SIG-M5 treated with dmso at 0.1 percent for 504 hours (cell line): ENCODE measurements around the gene GJB5.
"Not testable (repeated sequence)": the region's sequence is repeated elsewhere in the genome, so short reads cannot be mapped to it uniquely, and the experiment has no call there.

Source experiments
- DNase-seq: peaks from one replicate; lab custom pipeline; 2025; ENCODE audit not compliant: unreplicated experiment; lab: John Stamatoyannopoulos, UW

GJB5 gene

GRCh38 chr1:34754964-34755637 is at the start of gene GJB5:
Gene GJB5 (plus strand): TSS chr1:34755047. CDS start chr1:34757331, 2,284 bp downstream.
- no peak for DNase-seq

GRCh38 chr1:34705077-34705476 is 49.8 kb upstream of the GJB5 start:
- DNase-seq = no peak

- no peak for DNase-seq
These were observed 46.7 kb upstream of the GJB5 start for GRCh38 chr1:34708106-34708505.

- no peak for DNase-seq
These were observed 45.3 kb upstream of the GJB5 start for GRCh38 chr1:34709547-34709946.

- DNase-seq = no peak
These were observed 44.0 kb upstream of the GJB5 start for GRCh38 chr1:34710812-34711211.

- no peak for DNase-seq
These were observed 43.4 kb upstream of the GJB5 start for GRCh38 chr1:34711485-34711884.

- DNase-seq = no peak
These were observed 42.7 kb upstream of the GJB5 start for GRCh38 chr1:34712007-34712688.

- DNase-seq = no peak
These were observed 41.4 kb upstream of the GJB5 start for GRCh38 chr1:34713443-34713842.

- DNase-seq = no peak
These were observed 40.5 kb upstream of the GJB5 start for GRCh38 chr1:34714386-34714785.

GRCh38 chr1:34715139-34715538 is 39.7 kb upstream of the GJB5 start:
- DNase-seq = no peak

- no peak for DNase-seq
These were observed 33.6 kb upstream of the GJB5 start for GRCh38 chr1:34721241-34721640.

GRCh38 chr1:34721646-34722355 is 33.0 kb upstream of the GJB5 start:
- no peak for DNase-seq

GRCh38 chr1:34726861-34727260 is 28.0 kb upstream of the GJB5 start:
- DNase-seq = no peak

- no peak for DNase-seq
These were observed 24.4 kb upstream of the GJB5 start for GRCh38 chr1:34730485-34730884.

GRCh38 chr1:34732831-34733230 is 22.0 kb upstream of the GJB5 start:
- DNase-seq = not testable (repeated sequence)

- no peak for DNase-seq
These were observed 18.2 kb upstream of the GJB5 start for GRCh38 chr1:34736692-34737091.

- DNase-seq = not testable (repeated sequence)
These were observed 17.6 kb upstream of the GJB5 start for GRCh38 chr1:34737236-34737635.

- DNase-seq = no peak
These were observed 15.2 kb upstream of the GJB5 start for GRCh38 chr1:34739613-34740012.

GRCh38 chr1:34740161-34740868 is 14.5 kb upstream of the GJB5 start:
- DNase-seq = no peak

- peak; percentile 55 for DNase-seq
These were observed 12.1 kb upstream of the GJB5 start for GRCh38 chr1:34742667-34743270.

- DNase-seq = no peak
These were observed 11.1 kb upstream of the GJB5 start for GRCh38 chr1:34743775-34744174.
